HG03175 (cell line): ENCODE data around the gene PKHD1.

ENCODE experiments used
- ATAC-seq: cut with Tn5 transposase; IDR thresholded peaks from one replicate; pipeline ENCODE4 v1.9.1; 2021; ENCODE audit warnings: mild to moderate bottlenecking, moderate library complexity; ENCODE audit not compliant: unreplicated experiment

PKHD1 gene

GRCh38 chr6:52087498-52087999, at the start of gene PKHD1:
Gene PKHD1, minus strand, starts transcription at chr6:52087613. Its CDS starts 2,680 bp downstream, at chr6:52084933.
- no peak for ATAC-seq

- no peak for ATAC-seq
These were observed 49.6 kb upstream of the PKHD1 start for GRCh38 chr6:52136934-52137467.

- no peak for ATAC-seq
These were observed 48.6 kb upstream of the PKHD1 start for GRCh38 chr6:52136055-52136454.

GRCh38 chr6:52135217-52135616, 47.8 kb upstream of the PKHD1 start:
- no peak for ATAC-seq

- no peak for ATAC-seq
These were observed 46.6 kb upstream of the PKHD1 start for GRCh38 chr6:52134011-52134410.

GRCh38 chr6:52133324-52133723, 45.9 kb upstream of the PKHD1 start:
- ATAC-seq, result no peak

- ATAC-seq, result no peak
These were observed 44.9 kb upstream of the PKHD1 start for GRCh38 chr6:52132292-52132691.

GRCh38 chr6:52130440-52130839, 43.0 kb upstream of the PKHD1 start:
- ATAC-seq, result no peak

- no peak for ATAC-seq
These were observed 40.5 kb upstream of the PKHD1 start for GRCh38 chr6:52127957-52128356.

- no peak for ATAC-seq
These were observed 38.8 kb upstream of the PKHD1 start for GRCh38 chr6:52126231-52126630.

GRCh38 chr6:52125572-52125971, 38.2 kb upstream of the PKHD1 start:
- ATAC-seq, result no peak

GRCh38 chr6:52125139-52125538, 37.7 kb upstream of the PKHD1 start:
- no peak for ATAC-seq

GRCh38 chr6:52124126-52125121, 37.0 kb upstream of the PKHD1 start:
- ATAC-seq, result no peak

- no peak for ATAC-seq
These were observed 35.8 kb upstream of the PKHD1 start for GRCh38 chr6:52123251-52123650.

GRCh38 chr6:52117352-52117751, 29.9 kb upstream of the PKHD1 start:
- ATAC-seq, result no peak

GRCh38 chr6:52116605-52116948, 29.2 kb upstream of the PKHD1 start:
- no peak for ATAC-seq

- ATAC-seq, result no peak
These were observed 28.6 kb upstream of the PKHD1 start for GRCh38 chr6:52115891-52116604.

- ATAC-seq, result no peak
These were observed 27.8 kb upstream of the PKHD1 start for GRCh38 chr6:52115145-52115741.

- no peak for ATAC-seq
These were observed 21.8 kb upstream of the PKHD1 start for GRCh38 chr6:52109171-52109571.

GRCh38 chr6:52108128-52108527, 20.7 kb upstream of the PKHD1 start:
- no peak for ATAC-seq

- no peak for ATAC-seq
These were observed 19.6 kb upstream of the PKHD1 start for GRCh38 chr6:52106994-52107393.
